ENCODE data around the gene IDH2. TPM values are rescaled to one million over a fixed set of nuclear protein-coding genes. Genes with fewer than 3 reads are reported as not detected.

Gene IDH2
- total RNA-seq, 1 donor from 2014 or later = 149 TPM

DNA sequence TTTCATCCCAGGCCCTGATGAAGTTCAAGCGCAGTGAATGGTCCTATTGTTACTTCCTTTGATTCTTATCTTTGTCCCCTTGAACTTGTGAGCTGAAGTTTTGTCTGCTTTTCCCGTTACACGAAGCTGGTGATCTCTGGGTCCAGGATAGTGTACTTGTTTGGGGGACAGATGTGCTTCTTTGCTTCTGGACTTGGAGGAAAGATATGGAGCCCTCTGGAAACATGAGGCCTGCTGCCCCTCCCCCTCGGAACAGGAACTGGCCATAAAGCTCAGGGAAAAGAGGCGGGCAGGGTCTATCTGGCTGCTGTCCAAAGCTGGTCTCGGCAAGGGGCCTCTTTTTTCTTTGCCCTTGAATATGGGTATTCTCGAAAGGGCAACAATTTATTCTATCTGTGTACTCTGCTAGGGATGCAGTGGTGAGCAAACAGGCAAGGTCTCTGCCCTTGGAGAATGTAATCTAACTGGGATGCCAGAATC, 47.6 kb downstream of the IDH2 start:
- Mint-ChIP-seq H3K36me3 (ENCODE audit: unreplicated experiment) (no peaks in the 10 kb centered on the region), H3K4me3 (ENCODE audit: unreplicated experiment) (peak overlapping the region; percentile 55), H3K27ac (ENCODE audit: unreplicated experiment) (peak overlapping the region; percentile 75), H3K27me3 (ENCODE audit: unreplicated experiment) (peaks cover 10% of the 10 kb centered on the region), H3K9me3 (ENCODE audit: unreplicated experiment) (peaks cover 9% of the 10 kb centered on the region), H3K4me1 (ENCODE audit: low read depth, unreplicated experiment) (peaks cover 21% of the 10 kb centered on the region)
- no peak for DNase-seq
- TF ChIP-seq, protein P1, sequence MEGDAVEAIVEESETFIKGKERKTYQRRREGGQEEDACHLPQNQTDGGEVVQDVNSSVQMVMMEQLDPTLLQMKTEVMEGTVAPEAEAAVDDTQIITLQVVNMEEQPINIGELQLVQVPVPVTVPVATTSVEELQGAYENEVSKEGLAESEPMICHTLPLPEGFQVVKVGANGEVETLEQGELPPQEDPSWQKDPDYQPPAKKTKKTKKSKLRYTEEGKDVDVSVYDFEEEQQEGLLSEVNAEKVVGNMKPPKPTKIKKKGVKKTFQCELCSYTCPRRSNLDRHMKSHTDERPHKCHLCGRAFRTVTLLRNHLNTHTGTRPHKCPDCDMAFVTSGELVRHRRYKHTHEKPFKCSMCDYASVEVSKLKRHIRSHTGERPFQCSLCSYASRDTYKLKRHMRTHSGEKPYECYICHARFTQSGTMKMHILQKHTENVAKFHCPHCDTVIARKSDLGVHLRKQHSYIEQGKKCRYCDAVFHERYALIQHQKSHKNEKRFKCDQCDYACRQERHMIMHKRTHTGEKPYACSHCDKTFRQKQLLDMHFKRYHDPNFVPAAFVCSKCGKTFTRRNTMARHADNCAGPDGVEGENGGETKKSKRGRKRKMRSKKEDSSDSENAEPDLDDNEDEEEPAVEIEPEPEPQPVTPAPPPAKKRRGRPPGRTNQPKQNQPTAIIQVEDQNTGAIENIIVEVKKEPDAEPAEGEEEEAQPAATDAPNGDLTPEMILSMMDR (IDR thresholded peaks at IDR 0.05; ENCODE audit: partially characterized antibody, unreplicated experiment) = no peak

DNA sequence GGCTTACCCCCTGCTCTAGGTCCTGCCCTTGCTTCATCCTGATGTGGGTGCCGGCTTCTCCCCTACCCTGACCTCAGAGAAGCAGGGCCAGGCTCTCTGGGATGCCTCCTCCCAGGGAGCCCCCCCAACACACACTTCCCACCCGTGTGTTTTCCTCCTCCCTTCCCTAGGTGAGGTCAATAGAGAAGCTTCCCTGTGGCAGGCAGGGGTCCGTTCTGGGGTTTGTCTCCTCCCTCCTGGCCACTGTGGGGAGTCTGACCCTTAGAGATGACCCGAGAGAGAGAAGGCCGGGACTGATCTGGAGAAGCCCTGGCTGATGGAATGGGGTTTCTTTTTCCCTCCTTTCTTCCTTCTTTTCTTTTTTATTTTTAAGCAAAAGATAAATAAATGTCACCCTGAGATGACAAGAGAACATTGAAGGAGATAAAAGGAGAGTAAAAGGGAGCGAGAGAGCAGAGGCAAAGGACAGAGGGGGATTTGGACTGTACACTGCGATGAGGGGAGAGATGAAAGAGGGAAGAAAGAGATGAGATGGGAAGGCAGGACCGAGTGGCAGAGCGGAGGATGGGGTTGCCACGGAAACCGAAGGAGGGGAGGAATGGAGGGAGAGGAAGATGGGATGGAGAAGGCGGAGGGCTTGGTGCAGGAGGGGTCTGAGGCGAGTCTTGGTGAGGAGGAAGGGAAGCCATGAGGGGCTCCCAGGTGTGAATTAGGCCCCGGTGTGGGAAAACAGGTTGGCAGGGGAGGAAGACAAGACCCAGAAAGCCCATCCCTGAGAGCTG, 48.4 kb downstream of the IDH2 start:
- Mint-ChIP-seq H3K4me1 (ENCODE audit: low read depth, unreplicated experiment) (peaks cover 23% of the 10 kb centered on the region), H3K4me3 (ENCODE audit: unreplicated experiment) (peak overlapping the region; percentile 52), H3K27ac (ENCODE audit: unreplicated experiment) (peak overlapping the region; percentile 12), H3K27me3 (ENCODE audit: unreplicated experiment) (peaks cover 11% of the 10 kb centered on the region), H3K36me3 (ENCODE audit: unreplicated experiment) (no peaks in the 10 kb centered on the region), H3K9me3 (ENCODE audit: unreplicated experiment) (peaks cover 12% of the 10 kb centered on the region)
- TF ChIP-seq, protein P1 (IDR thresholded peaks at IDR 0.05; ENCODE audit: partially characterized antibody, unreplicated experiment) = no peak
- DNase-seq = no peak

DNA sequence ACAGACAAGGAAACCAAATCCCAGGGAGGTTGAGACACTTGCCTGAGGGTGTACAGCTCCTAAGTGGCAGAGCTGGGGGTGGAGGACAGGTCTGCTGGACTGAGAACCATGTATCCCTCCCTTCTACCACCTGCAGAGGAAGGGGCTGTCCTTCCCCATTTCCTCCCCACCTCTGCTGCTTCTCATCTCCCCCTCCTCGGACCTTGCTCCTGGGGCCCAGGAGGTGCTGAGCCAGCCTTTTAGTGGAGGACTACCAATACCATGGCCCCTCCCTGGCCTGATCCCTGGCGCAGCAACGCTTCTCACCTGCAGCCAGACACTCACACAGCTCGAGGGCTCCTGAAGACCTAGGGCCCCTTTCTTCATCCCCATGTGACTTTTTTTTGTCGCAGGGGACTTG, 50.4 kb downstream of the IDH2 start:
- Mint-ChIP-seq H3K4me3 (ENCODE audit: unreplicated experiment) (no peak overlapping the region), H3K4me1 (ENCODE audit: low read depth, unreplicated experiment) (peaks cover 23% of the 10 kb centered on the region), H3K9me3 (ENCODE audit: unreplicated experiment) (peaks cover 13% of the 10 kb centered on the region), H3K27ac (ENCODE audit: unreplicated experiment) (no peak overlapping the region), H3K27me3 (ENCODE audit: unreplicated experiment) (peaks cover 10% of the 10 kb centered on the region), H3K36me3 (ENCODE audit: unreplicated experiment) (no peaks in the 10 kb centered on the region)
- no peak for DNase-seq
- TF ChIP-seq, protein P1 (IDR thresholded peaks at IDR 0.05; ENCODE audit: partially characterized antibody, unreplicated experiment) = no peak

GRCh38 chr15:90049666-90050604, 52.3 kb downstream of the IDH2 start:
- no peak for DNase-seq
- H3K4me1 Mint-ChIP-seq (ENCODE audit: low read depth, unreplicated experiment) = peaks cover 29% of the 10 kb centered on the region

More at GRCh38 chr15:90049666-90050604, 52.3 kb downstream of the IDH2 start:
- Mint-ChIP-seq H3K36me3 (ENCODE audit: unreplicated experiment) (no peaks in the 10 kb centered on the region), H3K9me3 (ENCODE audit: unreplicated experiment) (peaks cover 16% of the 10 kb centered on the region), H3K27ac (ENCODE audit: unreplicated experiment) (peak overlapping the region; percentile 64), H3K27me3 (ENCODE audit: unreplicated experiment) (peaks cover 10% of the 10 kb centered on the region), H3K4me3 (ENCODE audit: unreplicated experiment) (no peak overlapping the region)
- TF ChIP-seq, protein P1 (IDR thresholded peaks at IDR 0.05; ENCODE audit: partially characterized antibody, unreplicated experiment) = no peak
